GM12892 (cell line): Measurements from ENCODE around the gene ANXA11.

Experiments used
- POLR2A ChIP-seq: IDR thresholded peaks from 2 replicates; pipeline ENCODE4 v1.6.1; 2011; ENCODE audit warnings: low read depth, low read length, control low read depth
- POLR2AphosphoS5 ChIP-seq: IDR thresholded peaks from 2 replicates; pipeline ENCODE4 v1.6.1; 2011; ENCODE audit warnings: low read depth, low read length, control low read depth
- TAF1 ChIP-seq: IDR thresholded peaks from 2 replicates; pipeline ENCODE4 v1.6.1; 2011; ENCODE audit warnings: low read depth, mild to moderate bottlenecking, control low read depth, low read length, borderline replicate concordance

GRCh38 chr10:80141696-80142460, 63.5 kb downstream of the ANXA11 start:
- TF ChIP-seq POLR2A (no peak), POLR2AphosphoS5 (no peak), TAF1 (no peak)
